Stomach (tissue), 4 donors: ENCODE data around the gene SEMA6A.

Experiments used
- CTCF ChIP-seq, 7 experiments: fragments of 450-650 bp in 4 of 7; fragments of 200-600 bp in 3 of 7; sonication (generic) in 3 of 7; IDR thresholded peaks; one replicate each; pipeline ENCODE4 v1.5.1; 2016 to 2019; ENCODE audit warnings: antibody characterized with exemption in 7 of 7, control low read depth in 2 of 7, mild to moderate bottlenecking in 1 of 7
- EP300 ChIP-seq: sonication (generic); formaldehyde crosslinking; IDR thresholded peaks from one replicate; pipeline ENCODE4 v1.6.1; 2017; ENCODE audit warnings: antibody characterized with exemption
- POLR2A ChIP-seq, 4 donors: fragments of 450-650 bp; IDR thresholded peaks; one replicate each; pipeline ENCODE4 v1.6.1; 2016; ENCODE audit warnings: antibody characterized with exemption in 4 of 4, control low read depth in 2 of 4, mild to moderate bottlenecking in 1 of 4, moderate library complexity in 1 of 4

DNA sequence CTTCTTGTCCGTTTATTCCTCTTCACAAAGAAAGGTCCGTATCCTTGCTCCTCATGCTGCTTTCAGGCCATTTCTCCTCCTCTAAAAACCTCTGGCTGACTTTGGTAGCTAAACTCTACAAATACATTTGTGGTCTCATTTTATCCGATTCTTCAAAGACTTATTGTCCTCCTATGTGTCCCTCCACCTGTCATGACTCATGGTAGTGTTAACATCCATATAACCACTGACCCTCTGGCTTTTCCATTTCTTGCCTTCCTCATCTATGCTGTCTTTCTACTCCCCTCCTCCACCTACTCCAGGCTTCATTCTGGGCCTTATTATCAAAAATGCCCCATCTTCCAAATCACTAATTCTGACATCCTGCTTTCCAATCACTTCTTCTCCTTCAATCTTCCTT lies 4.1 kb upstream of the SEMA6A start:
- TF ChIP-seq POLR2A (IDR thresholded peaks at IDR 0.05), result no peak
- no peak for TF ChIP-seq EP300
- TF ChIP-seq CTCF (IDR thresholded peaks at IDR 0.05), result no peak
